GM18858 (cell line): ENCODE measurements around the gene CAPN10.

Experiments
- ATAC-seq: cut with Tn5 transposase; IDR thresholded peaks from one replicate; pipeline ENCODE4 v1.9.1; 2021; ENCODE audit not compliant: unreplicated experiment

The CAPN10 gene

GRCh38 chr2:240620859-240621258 is 34.3 kb downstream of the CAPN10 start:
- ATAC-seq: no peak

- ATAC-seq: no peak
Measured at GRCh38 chr2:240622060-240622411, 35.5 kb downstream of the CAPN10 start.

GRCh38 chr2:240622531-240623235 is 36.1 kb downstream of the CAPN10 start:
- ATAC-seq: no peak

GRCh38 chr2:240623531-240624010 is 37.0 kb downstream of the CAPN10 start:
- ATAC-seq: no peak

- no peak for ATAC-seq
Measured at GRCh38 chr2:240624011-240624949, 37.7 kb downstream of the CAPN10 start.

- no peak for ATAC-seq
Measured at GRCh38 chr2:240624950-240625621, 38.6 kb downstream of the CAPN10 start, which contains the start of gene GPR35. Gene GPR35, plus strand, starts transcription at chr2:240625480. Its CDS starts 4,473 bp downstream, at chr2:240629953.

- no peak for ATAC-seq
Measured at GRCh38 chr2:240626531-240627300, 40.2 kb downstream of the CAPN10 start.

GRCh38 chr2:240627736-240628506 is 41.4 kb downstream of the CAPN10 start:
- no peak for ATAC-seq

GRCh38 chr2:240628507-240628807 is 41.9 kb downstream of the CAPN10 start:
- ATAC-seq: no peak

GRCh38 chr2:240628808-240629618 is 42.5 kb downstream of the CAPN10 start:
- no peak for ATAC-seq

- ATAC-seq: no peak
Measured at GRCh38 chr2:240629619-240629967, 43.1 kb downstream of the CAPN10 start.

- no peak for ATAC-seq
Measured at GRCh38 chr2:240629968-240630770, 43.6 kb downstream of the CAPN10 start.

- ATAC-seq: no peak
Measured at GRCh38 chr2:240630771-240631547, 44.4 kb downstream of the CAPN10 start.

GRCh38 chr2:240631548-240632305 is 45.2 kb downstream of the CAPN10 start:
- no peak for ATAC-seq

GRCh38 chr2:240632306-240632721 is 45.8 kb downstream of the CAPN10 start:
- ATAC-seq: no peak

- ATAC-seq: no peak
Measured at GRCh38 chr2:240635121-240635997, 48.8 kb downstream of the CAPN10 start.
